Measurements from ENCODE around the gene AEBP2.

The AEBP2 gene

GRCh38 chr12:19533567-19533966 is 94.3 kb downstream of the AEBP2 start:
- peaks cover 8% of the 10 kb centered on the region for H3K4me1 ChIP-seq (ENCODE audit: control insufficient read depth, insufficient read depth, low read length, poor library complexity, severe bottlenecking)

GRCh38 chr12:19539071-19539470 is 99.8 kb downstream of the AEBP2 start:
- peaks cover 4% of the 10 kb centered on the region for H3K9me3 ChIP-seq (ENCODE audit: control insufficient read depth, low read length)
- H3K4me1 ChIP-seq (ENCODE audit: control insufficient read depth, insufficient read depth, low read length, poor library complexity, severe bottlenecking) = no peaks in the 10 kb centered on the region
- no peaks in the 10 kb centered on the region for H3K36me3 ChIP-seq (ENCODE audit: control insufficient read depth, insufficient read depth, low read length)
- H3K27ac ChIP-seq (ENCODE audit: low read depth, low read length, severe bottlenecking) = no peak overlapping the region
- no peak overlapping the region for H3K4me3 ChIP-seq (ENCODE audit: extremely low read depth, insufficient read depth, low read length, poor library complexity, severe bottlenecking)

More at GRCh38 chr12:19533567-19533966, 94.3 kb downstream of the AEBP2 start:
- Histone ChIP-seq H3K9me3 (ENCODE audit: control insufficient read depth, low read length) (peaks cover 4% of the 10 kb centered on the region), H3K27ac (ENCODE audit: low read depth, low read length, severe bottlenecking) (no peak overlapping the region), H3K36me3 (ENCODE audit: control insufficient read depth, insufficient read depth, low read length) (no peaks in the 10 kb centered on the region), H3K4me3 (ENCODE audit: extremely low read depth, insufficient read depth, low read length, poor library complexity, severe bottlenecking) (no peak overlapping the region)
- 100% methylated on average over 1 to 2 of the region's 3 CpGs for WGBS, 2 experiments (ENCODE audit: insufficient coverage in 2 of 2)

- H3K27ac ChIP-seq (ENCODE audit: low read depth, low read length, severe bottlenecking) = no peak overlapping the region
- no peaks in the 10 kb centered on the region for H3K4me1 ChIP-seq (ENCODE audit: control insufficient read depth, insufficient read depth, low read length, poor library complexity, severe bottlenecking)
- peaks cover 4% of the 10 kb centered on the region for H3K9me3 ChIP-seq (ENCODE audit: control insufficient read depth, low read length)
- WGBS, 2 experiments (ENCODE audit: insufficient coverage in 2 of 2) = 100% methylated on average over 1 of the region's 1 CpG; no CpG with 5 or more reads in 1 of the 2 experiments
- no peaks in the 10 kb centered on the region for H3K36me3 ChIP-seq (ENCODE audit: control insufficient read depth, insufficient read depth, low read length)
- H3K4me3 ChIP-seq (ENCODE audit: extremely low read depth, insufficient read depth, low read length, poor library complexity, severe bottlenecking) = no peak overlapping the region
Measured at GRCh38 chr12:19539836-19540235, 100.5 kb downstream of the AEBP2 start.

GRCh38 chr12:19542606-19543005 is 103.3 kb downstream of the AEBP2 start:
- Histone ChIP-seq H3K27ac (ENCODE audit: low read depth, low read length, severe bottlenecking) (no peak overlapping the region), H3K9me3 (ENCODE audit: control insufficient read depth, low read length) (no peaks in the 10 kb centered on the region), H3K4me1 (ENCODE audit: control insufficient read depth, insufficient read depth, low read length, poor library complexity, severe bottlenecking) (no peaks in the 10 kb centered on the region), H3K4me3 (ENCODE audit: extremely low read depth, insufficient read depth, low read length, poor library complexity, severe bottlenecking) (no peak overlapping the region), H3K36me3 (ENCODE audit: control insufficient read depth, insufficient read depth, low read length) (no peaks in the 10 kb centered on the region)
- 86 to 100% methylated on average over 1 of the region's 4 CpGs for WGBS, 2 experiments (ENCODE audit: insufficient coverage in 2 of 2)

- H3K4me1 ChIP-seq (ENCODE audit: control insufficient read depth, insufficient read depth, low read length, poor library complexity, severe bottlenecking) = no peaks in the 10 kb centered on the region
- H3K36me3 ChIP-seq (ENCODE audit: control insufficient read depth, insufficient read depth, low read length) = no peaks in the 10 kb centered on the region
- H3K27ac ChIP-seq (ENCODE audit: low read depth, low read length, severe bottlenecking) = no peak overlapping the region
- no peak overlapping the region for H3K4me3 ChIP-seq (ENCODE audit: extremely low read depth, insufficient read depth, low read length, poor library complexity, severe bottlenecking)
- no peaks in the 10 kb centered on the region for H3K9me3 ChIP-seq (ENCODE audit: control insufficient read depth, low read length)
Measured at GRCh38 chr12:19544353-19544752, 105.1 kb downstream of the AEBP2 start.

- WGBS, 2 experiments (ENCODE audit: insufficient coverage in 2 of 2) = no CpG with 5 or more reads among the region's 4 CpGs
- H3K4me3 ChIP-seq (ENCODE audit: extremely low read depth, insufficient read depth, low read length, poor library complexity, severe bottlenecking) = no peak overlapping the region
- H3K27ac ChIP-seq (ENCODE audit: low read depth, low read length, severe bottlenecking) = no peak overlapping the region
- no peaks in the 10 kb centered on the region for H3K36me3 ChIP-seq (ENCODE audit: control insufficient read depth, insufficient read depth, low read length)
- H3K4me1 ChIP-seq (ENCODE audit: control insufficient read depth, insufficient read depth, low read length, poor library complexity, severe bottlenecking) = no peaks in the 10 kb centered on the region
- H3K9me3 ChIP-seq (ENCODE audit: control insufficient read depth, low read length) = no peaks in the 10 kb centered on the region
Measured at GRCh38 chr12:19545301-19545700, 106.0 kb downstream of the AEBP2 start.

GRCh38 chr12:19546027-19546426 is 106.7 kb downstream of the AEBP2 start:
- WGBS, 2 experiments (ENCODE audit: insufficient coverage in 2 of 2) = 93 to 95% methylated on average over 4 of the region's 4 CpGs
- H3K4me1 ChIP-seq (ENCODE audit: control insufficient read depth, insufficient read depth, low read length, poor library complexity, severe bottlenecking) = no peaks in the 10 kb centered on the region
- H3K27ac ChIP-seq (ENCODE audit: low read depth, low read length, severe bottlenecking) = no peak overlapping the region
- no peaks in the 10 kb centered on the region for H3K36me3 ChIP-seq (ENCODE audit: control insufficient read depth, insufficient read depth, low read length)
- H3K9me3 ChIP-seq (ENCODE audit: control insufficient read depth, low read length) = no peaks in the 10 kb centered on the region
- no peak overlapping the region for H3K4me3 ChIP-seq (ENCODE audit: extremely low read depth, insufficient read depth, low read length, poor library complexity, severe bottlenecking)

- H3K27ac ChIP-seq (ENCODE audit: low read depth, low read length, severe bottlenecking) = no peak overlapping the region
- H3K9me3 ChIP-seq (ENCODE audit: control insufficient read depth, low read length) = no peaks in the 10 kb centered on the region
- no peak overlapping the region for H3K4me3 ChIP-seq (ENCODE audit: extremely low read depth, insufficient read depth, low read length, poor library complexity, severe bottlenecking)
- H3K4me1 ChIP-seq (ENCODE audit: control insufficient read depth, insufficient read depth, low read length, poor library complexity, severe bottlenecking) = no peaks in the 10 kb centered on the region
- no peaks in the 10 kb centered on the region for H3K36me3 ChIP-seq (ENCODE audit: control insufficient read depth, insufficient read depth, low read length)
- 90 to 92% methylated on average over 4 to 6 of the region's 7 CpGs for WGBS, 2 experiments (ENCODE audit: insufficient coverage in 2 of 2)
Measured at GRCh38 chr12:19546611-19547162, 107.4 kb downstream of the AEBP2 start.

- H3K4me1 ChIP-seq (ENCODE audit: control insufficient read depth, insufficient read depth, low read length, poor library complexity, severe bottlenecking) = no peaks in the 10 kb centered on the region
- H3K9me3 ChIP-seq (ENCODE audit: control insufficient read depth, low read length) = no peaks in the 10 kb centered on the region
- no peak overlapping the region for H3K27ac ChIP-seq (ENCODE audit: low read depth, low read length, severe bottlenecking)
- H3K4me3 ChIP-seq (ENCODE audit: extremely low read depth, insufficient read depth, low read length, poor library complexity, severe bottlenecking) = no peak overlapping the region
- no peaks in the 10 kb centered on the region for H3K36me3 ChIP-seq (ENCODE audit: control insufficient read depth, insufficient read depth, low read length)
Measured at GRCh38 chr12:19547271-19547671, 108.0 kb downstream of the AEBP2 start.

GRCh38 chr12:19548834-19549233 is 109.5 kb downstream of the AEBP2 start:
- WGBS, 2 experiments (ENCODE audit: insufficient coverage in 2 of 2) = 100% methylated on average over 2 of the region's 4 CpGs; no CpG with 5 or more reads in 1 of the 2 experiments
- no peak overlapping the region for H3K27ac ChIP-seq (ENCODE audit: low read depth, low read length, severe bottlenecking)
- no peak overlapping the region for H3K4me3 ChIP-seq (ENCODE audit: extremely low read depth, insufficient read depth, low read length, poor library complexity, severe bottlenecking)
- H3K4me1 ChIP-seq (ENCODE audit: control insufficient read depth, insufficient read depth, low read length, poor library complexity, severe bottlenecking) = no peaks in the 10 kb centered on the region
- no peaks in the 10 kb centered on the region for H3K36me3 ChIP-seq (ENCODE audit: control insufficient read depth, insufficient read depth, low read length)
- no peaks in the 10 kb centered on the region for H3K9me3 ChIP-seq (ENCODE audit: control insufficient read depth, low read length)

- Histone ChIP-seq H3K27ac (ENCODE audit: low read depth, low read length, severe bottlenecking) (no peak overlapping the region), H3K9me3 (ENCODE audit: control insufficient read depth, low read length) (no peaks in the 10 kb centered on the region), H3K4me3 (ENCODE audit: extremely low read depth, insufficient read depth, low read length, poor library complexity, severe bottlenecking) (no peak overlapping the region), H3K36me3 (ENCODE audit: control insufficient read depth, insufficient read depth, low read length) (no peaks in the 10 kb centered on the region), H3K4me1 (ENCODE audit: control insufficient read depth, insufficient read depth, low read length, poor library complexity, severe bottlenecking) (no peaks in the 10 kb centered on the region)
- WGBS, 2 experiments (ENCODE audit: insufficient coverage in 2 of 2) = 81% methylated on average over 3 of the region's 4 CpGs; no CpG with 5 or more reads in 1 of the 2 experiments
Measured at GRCh38 chr12:19550626-19551025, 111.3 kb downstream of the AEBP2 start.
